ENCODE results near the gene CIC. TPM values are rescaled to one million over a fixed set of nuclear protein-coding genes. Genes with fewer than 3 reads are reported as not detected.

The CIC gene
- total and polyA plus RNA-seq, 9 of the 15 experiments (the other 6 are each of a cell fraction or from before 2014, with no cell fraction given): 0.07 to 44.7 (median 8.6) TPM

- TF ChIP-seq, protein P1, sequence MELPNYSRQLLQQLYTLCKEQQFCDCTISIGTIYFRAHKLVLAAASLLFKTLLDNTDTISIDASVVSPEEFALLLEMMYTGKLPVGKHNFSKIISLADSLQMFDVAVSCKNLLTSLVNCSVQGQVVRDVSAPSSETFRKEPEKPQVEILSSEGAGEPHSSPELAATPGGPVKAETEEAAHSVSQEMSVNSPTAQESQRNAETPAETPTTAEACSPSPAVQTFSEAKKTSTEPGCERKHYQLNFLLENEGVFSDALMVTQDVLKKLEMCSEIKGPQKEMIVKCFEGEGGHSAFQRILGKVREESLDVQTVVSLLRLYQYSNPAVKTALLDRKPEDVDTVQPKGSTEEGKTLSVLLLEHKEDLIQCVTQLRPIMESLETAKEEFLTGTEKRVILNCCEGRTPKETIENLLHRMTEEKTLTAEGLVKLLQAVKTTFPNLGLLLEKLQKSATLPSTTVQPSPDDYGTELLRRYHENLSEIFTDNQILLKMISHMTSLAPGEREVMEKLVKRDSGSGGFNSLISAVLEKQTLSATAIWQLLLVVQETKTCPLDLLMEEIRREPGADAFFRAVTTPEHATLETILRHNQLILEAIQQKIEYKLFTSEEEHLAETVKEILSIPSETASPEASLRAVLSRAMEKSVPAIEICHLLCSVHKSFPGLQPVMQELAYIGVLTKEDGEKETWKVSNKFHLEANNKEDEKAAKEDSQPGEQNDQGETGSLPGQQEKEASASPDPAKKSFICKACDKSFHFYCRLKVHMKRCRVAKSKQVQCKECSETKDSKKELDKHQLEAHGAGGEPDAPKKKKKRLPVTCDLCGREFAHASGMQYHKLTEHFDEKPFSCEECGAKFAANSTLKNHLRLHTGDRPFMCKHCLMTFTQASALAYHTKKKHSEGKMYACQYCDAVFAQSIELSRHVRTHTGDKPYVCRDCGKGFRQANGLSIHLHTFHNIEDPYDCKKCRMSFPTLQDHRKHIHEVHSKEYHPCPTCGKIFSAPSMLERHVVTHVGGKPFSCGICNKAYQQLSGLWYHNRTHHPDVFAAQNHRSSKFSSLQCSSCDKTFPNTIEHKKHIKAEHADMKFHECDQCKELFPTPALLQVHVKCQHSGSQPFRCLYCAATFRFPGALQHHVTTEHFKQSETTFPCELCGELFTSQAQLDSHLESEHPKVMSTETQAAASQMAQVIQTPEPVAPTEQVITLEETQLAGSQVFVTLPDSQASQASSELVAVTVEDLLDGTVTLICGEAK (IDR thresholded peaks at IDR 0.05): peak; percentile 35; the same call in 1 of the 2 replicates
- TF ChIP-seq, protein P1 (CRISPR knock-in tag; IDR thresholded peaks at IDR 0.05): no peak
- TF ChIP-seq, protein P2, sequence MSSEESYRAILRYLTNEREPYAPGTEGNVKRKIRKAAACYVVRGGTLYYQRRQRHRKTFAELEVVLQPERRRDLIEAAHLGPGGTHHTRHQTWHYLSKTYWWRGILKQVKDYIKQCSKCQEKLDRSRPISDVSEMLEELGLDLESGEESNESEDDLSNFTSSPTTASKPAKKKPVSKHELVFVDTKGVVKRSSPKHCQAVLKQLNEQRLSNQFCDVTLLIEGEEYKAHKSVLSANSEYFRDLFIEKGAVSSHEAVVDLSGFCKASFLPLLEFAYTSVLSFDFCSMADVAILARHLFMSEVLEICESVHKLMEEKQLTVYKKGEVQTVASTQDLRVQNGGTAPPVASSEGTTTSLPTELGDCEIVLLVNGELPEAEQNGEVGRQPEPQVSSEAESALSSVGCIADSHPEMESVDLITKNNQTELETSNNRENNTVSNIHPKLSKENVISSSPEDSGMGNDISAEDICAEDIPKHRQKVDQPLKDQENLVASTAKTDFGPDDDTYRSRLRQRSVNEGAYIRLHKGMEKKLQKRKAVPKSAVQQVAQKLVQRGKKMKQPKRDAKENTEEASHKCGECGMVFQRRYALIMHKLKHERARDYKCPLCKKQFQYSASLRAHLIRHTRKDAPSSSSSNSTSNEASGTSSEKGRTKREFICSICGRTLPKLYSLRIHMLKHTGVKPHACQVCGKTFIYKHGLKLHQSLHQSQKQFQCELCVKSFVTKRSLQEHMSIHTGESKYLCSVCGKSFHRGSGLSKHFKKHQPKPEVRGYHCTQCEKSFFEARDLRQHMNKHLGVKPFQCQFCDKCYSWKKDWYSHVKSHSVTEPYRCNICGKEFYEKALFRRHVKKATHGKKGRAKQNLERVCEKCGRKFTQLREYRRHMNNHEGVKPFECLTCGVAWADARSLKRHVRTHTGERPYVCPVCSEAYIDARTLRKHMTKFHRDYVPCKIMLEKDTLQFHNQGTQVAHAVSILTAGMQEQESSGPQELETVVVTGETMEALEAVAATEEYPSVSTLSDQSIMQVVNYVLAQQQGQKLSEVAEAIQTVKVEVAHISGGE (CRISPR knock-in tag; IDR thresholded peaks at IDR 0.05): peak in 2 of 3 experiments; percentile 76 to 96; a peak in 4 of 6 replicates
- TF ChIP-seq HOXB6 (CRISPR knock-in tag; IDR thresholded peaks at IDR 0.05; ENCODE audit: borderline replicate concordance) (no peak), ZNF134 (CRISPR knock-in tag; conservative IDR thresholded peaks at IDR 0.05) (no peak), PBX2 (CRISPR knock-in tag; IDR thresholded peaks at IDR 0.05; ENCODE audit: low read depth) (no peak), PBX2 (tag; conservative IDR thresholded peaks at IDR 0.05; ENCODE audit: low read depth) (no peak), BRD4 (IDR thresholded peaks at IDR 0.05) (no peak), GABPA (tag; conservative IDR thresholded peaks at IDR 0.05; ENCODE audit: low read depth) (peak; percentile 81)
Measured at GRCh38 chr19:42316223-42317211, 47.5 kb downstream of the CIC start (continued).
